Raji (cell line): Measurements from ENCODE around the gene CNP.

Source experiments
- POLR2A ChIP-seq: IDR thresholded peaks from 2 replicates; pipeline ENCODE4 v1.6.1; 2011; ENCODE audit warnings: low read depth, low read length, control low read depth; ENCODE audit not compliant: insufficient read depth

Gene CNP

GRCh38 chr17:41962111-41962510 lies 4.5 kb upstream of the CNP start:
- TF ChIP-seq POLR2A, result no peak

GRCh38 chr17:41962768-41963434 lies 3.7 kb upstream of the CNP start:
- no peak for TF ChIP-seq POLR2A

DNA sequence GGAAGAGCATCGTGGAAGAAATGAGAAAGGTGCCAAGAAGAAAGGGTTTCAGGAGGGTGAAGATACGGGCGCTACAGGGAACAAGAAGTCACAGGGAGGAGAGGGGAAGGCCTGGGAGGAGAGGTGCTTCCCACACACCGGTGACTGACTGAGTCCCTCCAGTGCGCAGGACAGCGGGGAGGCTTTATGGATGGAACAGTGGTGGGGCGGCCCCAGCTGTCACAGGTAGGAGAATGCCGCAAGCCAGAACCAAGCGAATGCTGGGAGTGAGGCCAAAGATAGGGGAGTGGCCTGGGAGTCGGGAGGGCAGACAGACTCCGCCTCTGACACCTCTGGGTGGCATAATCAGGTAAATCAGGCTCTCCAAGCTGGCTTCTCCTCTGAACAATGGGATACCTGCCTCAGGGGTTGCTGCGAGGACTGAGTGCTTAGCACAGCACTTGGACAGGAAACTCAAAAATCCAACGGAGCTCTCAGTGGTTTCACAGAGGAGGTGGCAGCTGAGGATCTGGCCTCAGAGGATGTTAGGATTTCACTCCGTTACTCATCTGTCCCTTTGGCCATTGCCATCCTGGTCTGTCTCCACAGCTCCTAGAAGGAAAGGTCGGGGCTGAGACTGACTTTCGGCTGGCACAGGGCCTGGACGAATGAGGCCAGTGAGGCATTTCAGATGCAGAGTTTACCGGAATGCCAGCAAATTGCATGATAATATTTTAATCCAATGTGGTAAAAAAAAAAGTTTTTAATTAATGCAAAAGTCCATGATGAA lies 717 bp upstream of the CNP start:
- TF ChIP-seq POLR2A, result peak; percentile 8

DNA sequence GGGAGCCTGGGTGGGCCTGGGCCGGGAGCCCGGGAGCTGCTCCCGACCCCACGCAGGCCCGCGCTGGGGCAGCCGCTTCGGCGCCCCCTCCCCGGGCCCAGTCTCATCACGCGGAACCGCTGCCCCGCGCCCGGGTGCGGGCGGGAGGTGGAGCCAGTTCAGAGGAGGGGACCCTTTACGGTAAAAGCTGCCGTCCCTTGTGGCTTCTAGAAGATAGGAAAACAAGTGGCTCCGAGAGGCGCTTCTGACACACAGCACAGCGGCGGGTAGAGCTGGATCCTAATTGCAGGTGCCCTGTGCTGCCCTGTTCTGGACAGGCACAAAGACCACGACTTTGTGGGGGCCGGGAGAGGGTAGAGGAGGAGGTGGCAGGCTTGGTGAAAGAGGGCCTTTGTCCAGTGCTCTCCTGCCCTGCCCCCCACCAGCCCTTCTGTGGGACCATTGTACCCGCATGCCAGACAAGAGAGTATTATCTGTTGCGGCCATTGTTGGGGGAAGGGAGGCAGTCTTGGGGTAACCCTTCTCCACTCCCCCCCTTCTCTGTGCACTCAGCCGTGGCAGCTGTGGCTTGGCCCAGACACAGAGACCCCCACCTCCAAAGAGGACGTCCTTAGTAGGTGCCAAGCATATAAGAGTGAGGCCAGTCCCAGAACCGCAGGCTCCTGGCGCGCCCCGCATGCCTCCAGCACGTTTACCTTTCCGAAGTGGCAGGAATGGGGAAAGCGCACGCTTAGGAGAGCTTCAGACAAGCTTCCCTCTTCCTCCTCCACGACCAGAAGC lies 736 bp downstream of the CNP start:
- TF ChIP-seq POLR2A, result 0 out of 2 replicates have a peak, but pooled peaks have one; percentile 8

DNA sequence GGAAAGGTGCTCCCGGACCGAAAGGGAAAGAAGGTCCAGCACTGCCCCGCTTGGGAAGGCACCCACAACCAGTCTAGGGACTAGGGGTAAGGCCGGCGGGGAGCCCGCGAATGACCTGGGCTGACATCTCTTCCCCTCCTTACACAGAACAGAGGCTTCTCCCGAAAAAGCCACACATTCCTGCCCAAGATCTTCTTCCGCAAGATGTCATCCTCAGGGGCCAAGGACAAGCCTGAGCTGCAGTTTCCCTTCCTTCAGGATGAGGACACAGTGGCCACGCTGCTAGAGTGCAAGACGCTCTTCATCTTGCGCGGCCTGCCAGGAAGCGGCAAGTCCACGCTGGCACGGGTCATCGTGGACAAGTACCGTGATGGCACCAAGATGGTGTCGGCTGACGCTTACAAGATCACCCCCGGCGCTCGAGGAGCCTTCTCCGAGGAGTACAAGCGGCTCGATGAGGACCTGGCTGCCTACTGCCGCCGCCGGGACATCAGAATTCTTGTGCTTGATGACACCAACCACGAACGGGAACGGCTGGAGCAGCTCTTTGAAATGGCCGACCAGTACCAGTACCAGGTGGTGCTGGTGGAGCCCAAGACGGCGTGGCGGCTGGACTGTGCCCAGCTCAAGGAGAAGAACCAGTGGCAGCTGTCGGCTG lies 1.5 kb downstream of the CNP start:
- no peak for TF ChIP-seq POLR2A

DNA sequence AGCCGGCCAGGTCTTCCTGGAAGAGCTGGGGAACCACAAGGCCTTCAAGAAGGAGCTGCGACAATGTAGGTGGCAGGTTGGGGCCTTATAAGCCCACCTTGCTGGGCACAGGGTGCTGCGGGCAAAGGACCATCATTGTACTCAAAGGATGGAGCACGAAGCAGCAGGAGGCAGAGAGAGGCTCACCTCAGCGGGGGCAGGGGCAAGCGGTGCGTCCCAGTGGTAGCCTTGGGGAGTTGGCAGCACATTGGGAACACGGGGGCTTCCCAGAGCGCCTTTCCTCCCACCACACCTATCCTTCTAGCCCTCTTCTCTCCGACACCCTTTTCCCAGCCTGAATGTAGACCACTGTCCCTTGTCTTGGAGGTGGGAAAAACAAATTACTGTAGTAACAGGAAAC lies 2.1 kb downstream of the CNP start:
- no peak for TF ChIP-seq POLR2A

DNA sequence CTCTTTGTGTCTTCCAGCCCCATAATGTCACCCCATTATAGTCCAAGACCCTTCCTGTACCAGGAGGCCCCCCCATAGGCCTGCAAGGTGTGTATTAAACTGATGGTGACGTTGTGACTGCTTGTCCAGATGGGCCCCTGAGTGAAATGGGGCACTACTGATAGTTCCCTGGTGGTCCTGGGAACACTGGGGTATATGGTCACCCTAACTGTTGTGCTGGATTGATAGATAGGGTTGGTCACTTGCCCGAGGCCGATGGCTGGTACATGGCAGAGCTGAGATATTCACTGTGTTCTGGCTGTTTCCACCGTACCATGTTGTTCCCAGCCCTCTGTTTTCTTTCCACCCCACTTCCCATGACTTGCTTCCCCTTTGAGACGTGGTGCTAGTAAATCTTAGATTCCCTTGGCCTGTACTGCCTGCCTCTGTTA lies 4.3 kb downstream of the CNP start:
- TF ChIP-seq POLR2A, result no peak

DNA sequence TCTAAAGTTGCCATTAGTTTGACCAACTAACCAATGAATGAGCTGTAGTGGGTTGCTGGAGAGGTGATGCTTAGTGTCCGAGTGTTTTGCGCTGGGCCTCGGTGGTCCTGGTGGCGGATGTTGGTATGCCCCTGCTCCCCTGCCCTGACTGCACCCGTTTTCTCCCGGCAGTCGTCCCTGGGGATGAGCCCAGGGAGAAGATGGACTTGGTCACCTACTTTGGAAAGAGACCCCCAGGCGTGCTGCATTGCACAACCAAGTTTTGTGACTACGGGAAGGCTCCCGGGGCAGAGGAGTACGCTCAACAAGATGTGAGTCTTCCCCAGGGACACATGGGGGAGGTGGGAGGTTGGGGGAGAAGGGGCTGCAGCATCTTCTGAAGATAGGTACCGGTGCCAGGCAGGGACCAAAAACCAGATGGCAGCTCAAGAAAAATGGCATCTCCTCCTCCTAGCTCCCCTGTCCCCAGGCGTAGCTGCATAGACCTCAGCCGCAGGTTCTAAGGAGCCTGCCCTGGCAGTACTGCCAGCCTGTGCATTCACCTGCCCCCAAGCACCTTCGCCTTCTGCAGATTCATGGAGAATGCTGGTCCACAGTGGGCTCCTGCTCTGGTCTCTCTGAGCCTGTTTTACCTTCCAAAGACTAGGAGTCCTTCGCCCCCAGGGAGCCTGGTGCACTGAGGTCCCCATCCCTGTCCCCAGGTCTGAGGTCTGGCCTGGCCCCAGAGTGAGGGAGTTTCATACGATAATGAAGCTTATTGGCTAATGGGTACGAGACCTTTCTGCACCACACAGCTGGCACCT lies 5.3 kb downstream of the CNP start:
- TF ChIP-seq POLR2A, result no peak

GRCh38 chr17:41972571-41973407 lies 6.2 kb downstream of the CNP start:
- no peak for TF ChIP-seq POLR2A

GRCh38 chr17:41973408-41973811 lies 6.8 kb downstream of the CNP start:
- TF ChIP-seq POLR2A, result no peak

DNA sequence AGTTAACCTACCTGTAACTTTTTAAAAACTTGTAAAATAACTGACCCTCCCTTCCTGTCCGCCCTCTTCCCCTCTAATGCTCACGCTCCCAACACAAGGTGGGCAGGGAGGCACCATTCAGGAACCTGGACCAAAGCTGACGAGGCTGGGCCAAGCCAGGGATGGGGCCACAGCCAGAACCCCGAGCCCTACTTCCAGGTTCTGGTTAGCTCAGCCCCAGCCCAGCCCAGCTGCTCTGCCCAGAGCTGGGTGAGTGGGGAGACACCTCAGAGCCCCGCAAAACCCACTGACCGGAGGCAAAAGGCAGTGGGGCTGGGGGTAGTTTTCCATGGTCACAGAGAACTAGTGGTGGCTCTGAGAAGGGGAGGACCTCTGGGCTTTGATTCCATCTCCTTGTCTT lies 7.4 kb downstream of the CNP start:
- TF ChIP-seq POLR2A, result no peak

DNA sequence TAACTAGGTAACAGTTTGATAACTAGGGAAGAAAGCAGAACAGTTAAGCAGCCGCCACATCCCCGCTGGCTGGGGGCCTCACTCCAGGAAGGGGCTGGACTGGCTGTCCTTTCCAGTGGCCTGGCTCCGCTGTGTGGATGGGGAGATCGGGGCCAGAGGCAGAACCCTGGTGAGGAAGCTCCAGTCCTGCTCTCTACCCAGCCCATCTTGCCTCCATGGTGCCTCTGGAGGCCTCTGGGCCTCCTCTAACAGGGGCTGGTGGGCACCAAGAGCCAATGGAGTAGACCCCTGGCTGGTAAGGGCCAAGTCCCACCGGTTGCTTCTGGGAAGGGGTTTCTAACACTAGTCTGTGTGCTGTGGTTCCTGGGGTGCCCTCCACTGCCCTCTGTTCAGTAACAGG lies 8.1 kb downstream of the CNP start:
- no peak for TF ChIP-seq POLR2A
